Fibroblast of skin of left biceps (primary cell): ENCODE measurements around the gene AHR.

ENCODE experiments used
- DNase-seq, 2 experiments: peaks; one replicate each; pipeline ENCODE4 v3.0.0-alpha.2; 2013; ENCODE audit warnings: low read depth in 2 of 2

AHR gene

GRCh38 chr7:17298102-17298839 lies at the start of gene AHR:
Gene AHR (plus strand): TSS chr7:17298652. CDS start chr7:17299265, 613 bp downstream.
- DNase-seq: peak; percentile 82 to 84

DNA sequence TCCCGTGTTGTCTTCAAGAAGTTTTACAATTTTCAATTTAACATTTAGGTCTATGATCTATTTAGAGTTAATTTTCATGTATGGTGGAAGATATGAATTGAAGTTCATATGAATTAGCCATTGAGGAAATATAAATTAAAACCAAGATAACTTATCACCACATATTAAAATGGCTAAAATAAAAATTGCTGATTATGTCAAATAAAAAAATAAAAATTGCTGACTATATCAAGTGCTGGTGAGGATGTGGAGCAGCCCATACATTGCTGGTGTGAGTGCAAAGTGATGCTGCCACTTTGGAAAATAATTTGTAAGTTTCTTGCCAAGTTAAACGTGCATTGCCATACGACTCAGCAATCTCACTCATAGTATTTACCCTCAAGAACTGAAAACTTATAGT lies 44.6 kb upstream of the AHR start:
- DNase-seq: no peak

- DNase-seq: no peak
These were observed 42.5 kb upstream of the AHR start for GRCh38 chr7:17255926-17256325.

- no peak for DNase-seq
These were observed 42.1 kb upstream of the AHR start for GRCh38 chr7:17256375-17256774.

DNA sequence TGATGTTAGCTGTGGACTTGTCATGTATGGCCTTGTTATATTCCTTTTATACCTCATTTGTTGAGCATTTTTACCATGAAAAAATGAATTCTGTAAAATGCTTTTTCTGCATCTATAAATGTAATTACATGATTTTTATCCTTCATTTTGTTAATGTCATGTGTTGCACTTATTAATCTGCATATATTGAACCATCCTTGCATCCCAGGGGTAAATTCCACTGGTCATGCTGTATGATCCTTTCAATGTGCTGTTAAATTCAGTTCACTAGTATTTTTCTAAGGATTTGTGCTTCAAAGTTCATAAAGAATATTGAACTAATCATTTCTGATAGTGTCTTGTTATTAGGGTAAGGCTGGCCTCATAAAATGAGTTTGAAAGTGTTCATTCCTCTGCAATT lies 31.9 kb upstream of the AHR start:
- no peak for DNase-seq

GRCh38 chr7:17269341-17270221 lies 28.9 kb upstream of the AHR start:
- DNase-seq: no peak

DNA sequence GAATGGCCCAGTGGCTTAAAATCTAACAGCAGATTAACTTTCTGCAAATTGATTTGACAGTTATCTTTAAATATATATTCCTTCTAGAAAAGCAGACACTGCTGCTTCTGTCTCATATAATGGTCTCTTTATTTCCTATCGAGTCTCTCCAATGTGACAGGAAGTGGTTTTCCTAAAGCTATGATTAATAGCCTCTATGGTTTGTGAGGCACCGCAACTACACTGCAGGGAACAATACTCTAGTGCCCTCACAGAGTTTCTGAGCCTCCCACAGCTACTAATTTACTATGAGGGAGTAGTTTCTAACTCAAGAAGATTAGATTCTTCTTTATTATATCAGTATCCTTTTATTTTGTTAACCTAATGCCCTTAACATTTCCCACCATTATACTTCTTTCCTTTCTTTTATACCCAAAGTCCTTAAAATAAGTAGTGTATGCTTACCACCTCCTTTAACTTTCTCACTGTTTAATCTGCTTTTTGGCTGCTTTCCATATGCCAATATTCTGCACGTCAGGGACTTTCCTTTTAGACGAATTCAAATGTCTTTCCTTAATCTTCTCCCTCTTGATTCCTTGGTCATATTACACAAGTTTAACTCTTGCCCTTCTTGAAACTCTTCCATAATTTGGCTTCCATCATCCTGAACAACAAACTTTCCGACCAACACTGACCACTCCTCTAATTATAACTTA lies 23.8 kb upstream of the AHR start:
- DNase-seq: no peak

GRCh38 chr7:17275749-17276671 lies 22.4 kb upstream of the AHR start:
- peak; percentile 87 to 90 for DNase-seq

DNA sequence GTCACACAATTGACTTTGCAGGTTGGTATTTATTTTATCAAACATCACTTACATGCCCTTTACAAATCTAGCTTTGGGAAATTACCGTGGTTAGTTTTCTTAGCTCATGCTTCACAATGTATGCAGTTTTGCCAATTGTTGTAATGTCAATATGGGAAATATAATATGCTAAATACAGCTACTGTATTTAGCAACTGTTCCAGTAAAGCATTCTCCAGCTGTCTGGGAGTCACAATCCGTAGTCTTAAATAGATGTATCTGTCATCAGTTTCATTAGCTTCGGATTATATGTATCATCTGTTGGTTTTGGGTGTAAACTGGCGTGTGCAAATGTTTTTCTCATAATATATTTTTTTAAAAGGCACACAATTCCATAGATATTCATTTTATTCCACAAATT lies 19.4 kb upstream of the AHR start:
- DNase-seq: no peak

DNA sequence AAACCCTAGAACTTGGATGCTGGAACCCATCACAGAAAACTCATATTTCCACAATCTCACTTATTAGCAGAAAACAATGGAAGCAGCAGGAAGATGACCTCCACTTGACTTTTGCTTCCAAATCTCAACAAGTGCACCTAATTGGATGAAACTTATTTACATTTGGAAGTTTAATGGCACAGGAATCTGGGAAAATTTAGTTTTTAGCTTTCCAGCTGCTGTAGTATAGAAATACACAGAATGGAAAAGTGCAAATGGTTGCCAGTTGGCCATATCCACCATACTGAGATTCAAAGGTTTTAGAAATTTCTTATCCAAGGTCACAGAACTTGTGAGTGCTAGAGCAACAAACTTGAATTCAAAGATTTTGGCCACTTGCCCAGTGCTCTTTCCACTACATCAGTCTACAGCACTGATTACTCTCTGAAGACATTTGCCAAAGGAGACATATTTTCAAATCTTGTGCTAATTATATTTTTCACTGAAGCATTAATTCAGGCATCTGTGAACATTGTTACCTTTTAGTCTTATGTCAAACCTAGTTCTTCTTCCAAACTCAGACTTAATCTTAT lies 9.3 kb upstream of the AHR start:
- DNase-seq: no peak

DNA sequence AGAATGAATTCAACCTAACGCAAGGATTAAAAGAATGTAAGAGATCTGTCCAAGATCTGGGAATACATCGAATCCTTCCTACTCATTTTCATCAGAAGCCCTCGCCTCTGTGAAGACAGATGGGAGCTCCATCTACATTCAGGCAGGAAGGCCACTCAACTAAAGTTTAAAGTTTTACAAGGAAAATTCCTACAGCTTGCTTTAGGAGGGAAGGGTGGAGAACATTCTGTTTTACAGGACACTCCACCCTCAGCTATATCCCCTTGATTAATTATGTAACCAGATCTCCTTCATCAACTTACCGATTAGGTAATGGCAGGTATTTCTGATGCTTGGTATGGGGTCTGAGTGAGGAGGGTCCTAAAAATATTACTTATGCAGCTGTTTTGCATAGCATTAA lies 5.6 kb upstream of the AHR start:
- no peak for DNase-seq

DNA sequence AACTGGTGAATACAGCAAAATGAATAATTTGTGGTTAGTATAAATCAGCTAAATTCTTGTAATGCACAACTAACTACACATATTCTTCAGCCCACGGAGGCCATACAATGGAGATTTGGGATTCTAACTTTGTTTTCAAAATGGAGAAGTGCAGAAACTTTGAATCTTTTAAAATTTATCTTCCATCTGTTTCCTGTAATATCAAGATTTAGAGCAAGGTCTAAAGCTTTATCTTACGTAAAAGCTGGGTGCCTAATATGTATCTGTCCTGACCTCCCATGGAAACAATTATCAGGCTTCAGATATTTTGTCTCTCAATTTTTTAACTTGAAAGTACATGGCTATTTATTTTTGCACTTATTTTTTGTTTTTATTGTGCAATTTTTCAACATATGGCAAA lies 5.0 kb upstream of the AHR start:
- DNase-seq: no peak

GRCh38 chr7:17297243-17297642 lies 1.2 kb upstream of the AHR start:
- no peak for DNase-seq

DNA sequence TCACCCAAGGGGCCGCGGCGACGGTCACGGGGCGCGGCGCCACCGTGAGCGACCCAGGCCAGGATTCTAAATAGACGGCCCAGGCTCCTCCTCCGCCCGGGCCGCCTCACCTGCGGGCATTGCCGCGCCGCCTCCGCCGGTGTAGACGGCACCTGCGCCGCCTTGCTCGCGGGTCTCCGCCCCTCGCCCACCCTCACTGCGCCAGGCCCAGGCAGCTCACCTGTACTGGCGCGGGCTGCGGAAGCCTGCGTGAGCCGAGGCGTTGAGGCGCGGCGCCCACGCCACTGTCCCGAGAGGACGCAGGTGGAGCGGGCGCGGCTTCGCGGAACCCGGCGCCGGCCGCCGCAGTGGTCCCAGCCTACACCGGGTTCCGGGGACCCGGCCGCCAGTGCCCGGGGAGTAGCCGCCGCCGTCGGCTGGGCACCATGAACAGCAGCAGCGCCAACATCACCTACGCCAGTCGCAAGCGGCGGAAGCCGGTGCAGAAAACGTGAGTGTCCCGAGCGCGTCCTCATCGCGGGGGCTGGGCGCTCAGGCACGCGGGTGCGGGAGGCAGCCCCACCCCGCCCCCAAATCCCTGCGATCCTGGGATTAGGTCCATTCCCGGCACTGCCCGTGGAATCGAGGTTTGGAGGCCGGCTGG lies 509 bp downstream of the AHR start:
- no peak for DNase-seq

- DNase-seq: no peak
These were observed 1.1 kb downstream of the AHR start for GRCh38 chr7:17299483-17299991.

DNA sequence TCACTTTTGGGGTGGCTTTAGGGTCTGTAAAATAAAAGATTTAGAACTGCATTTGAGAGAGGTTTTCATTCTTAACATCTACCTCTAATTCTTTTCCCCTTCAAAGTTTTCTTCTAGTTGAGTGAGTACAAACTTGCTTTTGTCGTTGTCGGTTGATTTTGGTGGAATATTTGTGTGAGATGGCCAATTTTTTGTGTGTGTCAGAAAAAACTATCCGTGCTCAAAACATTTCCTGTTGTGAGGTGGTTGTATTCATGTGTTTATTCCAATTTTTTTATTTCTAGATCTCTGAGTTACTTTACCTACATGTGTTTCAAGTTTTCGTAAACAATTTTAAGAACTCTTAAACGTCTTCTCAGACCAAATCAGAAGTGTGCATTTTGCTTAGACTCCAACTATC lies 1.6 kb downstream of the AHR start:
- DNase-seq: no peak

DNA sequence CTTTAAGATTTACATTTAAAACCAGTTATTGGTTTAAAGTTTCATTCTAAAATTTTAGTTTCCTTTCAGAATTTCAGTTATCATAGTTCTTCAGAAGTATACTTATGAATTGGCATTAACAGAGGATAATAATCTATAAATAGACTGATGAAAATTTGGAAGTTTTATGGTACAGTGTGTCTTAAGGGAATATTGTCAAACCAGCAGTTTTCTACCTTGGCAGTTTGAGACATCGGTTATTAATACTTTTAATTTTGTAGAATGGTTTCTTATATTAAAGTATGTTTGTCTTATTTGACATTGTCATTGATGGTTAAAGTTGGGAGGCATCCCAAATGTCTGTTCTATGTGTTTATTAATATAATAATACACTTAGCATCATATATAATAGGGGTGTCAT lies 2.0 kb downstream of the AHR start:
- DNase-seq: no peak

- DNase-seq: no peak
These were observed 3.3 kb downstream of the AHR start for GRCh38 chr7:17301471-17302456.

- DNase-seq: peak in 1 of 2 experiments; percentile 33
These were observed 4.2 kb downstream of the AHR start for GRCh38 chr7:17302575-17303142.
